ENCODE data around the gene ATP6V0C.
A peak's percentile ranks its signal among the peaks of the same experiment; 100 is the strongest.

Gene ATP6V0C

GRCh38 chr16:2482708-2483534, 30.8 kb upstream of the ATP6V0C start:
- no peak for TF ChIP-seq CTCF (conservative IDR thresholded peaks at IDR 0.05; ENCODE audit: low read depth, low read length)
- no peak for DNase-seq (ENCODE audit: low read depth)
- no peak overlapping the region for H3K4me3 ChIP-seq (ENCODE audit: low read length)

GRCh38 chr16:2483939-2484897, 29.5 kb upstream of the ATP6V0C start:
- H3K4me3 ChIP-seq (ENCODE audit: low read length), result no peak overlapping the region
- no peak for DNase-seq (ENCODE audit: low read depth)
- no peak for TF ChIP-seq CTCF (conservative IDR thresholded peaks at IDR 0.05; ENCODE audit: low read depth, low read length)

- no peak for DNase-seq (ENCODE audit: low read depth)
- H3K4me3 ChIP-seq (ENCODE audit: low read length), result no peak overlapping the region
- no peak for TF ChIP-seq CTCF (conservative IDR thresholded peaks at IDR 0.05; ENCODE audit: low read depth, low read length)
Observed at GRCh38 chr16:2484898-2485508, 28.7 kb upstream of the ATP6V0C start.

DNA sequence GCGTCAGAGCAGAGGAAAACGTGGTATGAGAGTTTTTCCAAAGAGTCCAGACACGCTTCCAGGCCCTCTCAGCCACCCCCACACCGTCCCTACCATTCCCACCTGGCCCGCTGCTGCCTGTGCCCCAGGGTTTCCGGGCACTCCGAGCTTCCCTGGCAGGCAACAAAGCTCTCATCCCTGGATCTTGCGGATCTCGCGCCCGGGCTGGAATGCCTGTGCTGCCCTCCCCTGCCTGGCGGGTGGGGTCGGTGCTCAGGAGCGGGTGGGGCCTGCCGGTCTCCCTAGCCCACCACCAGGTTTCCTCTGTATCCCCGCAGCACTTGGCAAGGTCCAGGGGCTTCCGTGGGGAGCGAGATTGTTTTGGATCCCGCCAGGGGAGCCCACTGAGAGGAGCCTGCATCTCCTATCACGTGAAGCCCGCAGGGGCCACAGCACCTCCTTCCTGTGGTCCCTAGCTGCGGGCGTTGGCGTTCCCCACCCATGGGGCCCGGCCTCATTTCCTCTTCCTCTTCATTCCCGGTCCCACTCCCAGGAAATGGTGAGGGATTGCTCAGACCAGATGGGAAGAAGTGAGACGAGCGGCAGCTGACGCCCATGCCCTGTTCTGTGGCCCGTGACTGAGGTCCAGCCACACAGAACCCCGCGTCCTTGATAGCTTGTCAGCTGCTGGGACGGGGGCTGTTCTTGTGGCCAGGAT, 27.8 kb upstream of the ATP6V0C start:
- no peak for TF ChIP-seq CTCF (conservative IDR thresholded peaks at IDR 0.05; ENCODE audit: low read depth, low read length)
- no peak overlapping the region for H3K4me3 ChIP-seq (ENCODE audit: low read length)
- DNase-seq (ENCODE audit: low read depth), result no peak

GRCh38 chr16:2486645-2487516, 26.9 kb upstream of the ATP6V0C start:
- TF ChIP-seq CTCF (conservative IDR thresholded peaks at IDR 0.05; ENCODE audit: low read depth, low read length), result peak; percentile 38
- no peak for DNase-seq (ENCODE audit: low read depth)
- no peak overlapping the region for H3K4me3 ChIP-seq (ENCODE audit: low read length)

- DNase-seq (ENCODE audit: low read depth), result no peak
- H3K4me3 ChIP-seq (ENCODE audit: low read length), result no peak overlapping the region
- no peak for TF ChIP-seq CTCF (conservative IDR thresholded peaks at IDR 0.05; ENCODE audit: low read depth, low read length)
Observed at GRCh38 chr16:2487517-2487842, 26.3 kb upstream of the ATP6V0C start.
